ENCODE data around the gene DYNC2H1. TPM values are rescaled to one million over a fixed set of nuclear protein-coding genes. Genes with fewer than 3 reads are reported as not detected.
A peak's percentile ranks its signal among the peaks of the same experiment; 100 is the strongest.
"Not testable (repeated sequence)": the region's sequence is repeated elsewhere in the genome, so short reads cannot be mapped to it uniquely, and the experiment has no call there.

The DYNC2H1 gene
- total RNA-seq, 2 experiments from 2014 or later, result 4.3 to 4.9 TPM

GRCh38 chr11:103091064-103091800, 18.0 kb upstream of the DYNC2H1 start:
- CTCF ChIA-PET, result interaction anchor here (1.0 to 1.9 kb wide), 7 partner anchors 15 to 177 kb away, joined by 3 to 28 read pairs (median 3); partner anchors contain the start of gene DYNC2H1
- H3K4me3 Mint-ChIP-seq, result peak overlapping the region; percentile 91
- peak; percentile 63 for DNase-seq
- peaks cover 26% of the 10 kb centered on the region for H3K4me1 Mint-ChIP-seq
- H3K36me3 Mint-ChIP-seq, result peaks cover 15% of the 10 kb centered on the region
- peak; percentile 56 for ATAC-seq
- no peaks in the 10 kb centered on the region for H3K9me3 Mint-ChIP-seq (ENCODE audit: low read depth)
- H3K27me3 Mint-ChIP-seq, result peaks cover 23% of the 10 kb centered on the region
- peak overlapping the region; percentile 96 for H3K27ac Mint-ChIP-seq

- DNase-seq, result peak; percentile 97
- peaks cover 27% of the 10 kb centered on the region for H3K27me3 Mint-ChIP-seq
- H3K4me3 Mint-ChIP-seq, result peak within 1 kb of the TSS; percentile 91
- ATAC-seq, result peak; percentile 95
- CTCF ChIA-PET, result interaction anchor here (0.8 to 1.9 kb wide), 6 partner anchors 14 to 61 kb away, joined by 3 to 28 read pairs (median 3); partner anchors contain the start of gene DYNC2H1
- peak within 1 kb of the TSS; percentile 96 for H3K27ac Mint-ChIP-seq
- H3K4me1 Mint-ChIP-seq, result peaks cover 23% of the 10 kb centered on the region
- H3K9me3 Mint-ChIP-seq (ENCODE audit: low read depth), result no peaks in the 10 kb centered on the region
- peaks cover 10% of the 10 kb centered on the region for H3K36me3 Mint-ChIP-seq
Observed at GRCh38 chr11:103091801-103092524, 17.3 kb upstream of the DYNC2H1 start, which contains the start of gene DCUN1D5. DCUN1D5 (minus strand) TSS chr11:103092160; CDS start chr11:103091872, 288 bp downstream.

DNA sequence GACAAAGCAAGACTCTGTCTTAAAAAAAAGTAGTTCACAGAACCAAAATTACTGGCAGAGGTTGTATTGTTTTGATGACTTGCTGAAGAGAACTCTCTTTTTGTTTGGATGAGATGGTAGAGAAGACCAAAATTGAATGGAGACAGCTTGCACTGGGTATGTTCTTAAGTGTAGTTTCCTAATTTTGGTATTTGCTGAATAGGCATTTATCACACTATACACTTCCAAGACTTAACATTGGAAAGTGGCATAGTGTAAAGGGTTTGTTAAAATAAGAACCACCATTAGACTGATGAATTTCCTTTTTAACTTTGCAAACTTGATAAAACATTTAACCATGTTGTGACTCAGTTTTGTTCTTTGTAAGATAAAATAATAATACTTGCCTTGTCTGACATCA, 11.9 kb upstream of the DYNC2H1 start:
- H3K4me3 Mint-ChIP-seq, result no peak overlapping the region
- H3K27ac Mint-ChIP-seq, result no peak overlapping the region
- H3K27me3 Mint-ChIP-seq, result peaks cover 34% of the 10 kb centered on the region
- ATAC-seq (no peak), DNase-seq (no peak)
- H3K36me3 Mint-ChIP-seq, result no peaks in the 10 kb centered on the region
- peaks cover 7% of the 10 kb centered on the region for H3K4me1 Mint-ChIP-seq
- no peaks in the 10 kb centered on the region for H3K9me3 Mint-ChIP-seq (ENCODE audit: low read depth)
- CTCF ChIA-PET, result no interaction called here

GRCh38 chr11:103109818-103110388, 677 bp downstream of the DYNC2H1 start:
- H3K36me3 Mint-ChIP-seq, result no peaks in the 10 kb centered on the region
- H3K9me3 Mint-ChIP-seq (ENCODE audit: low read depth), result no peaks in the 10 kb centered on the region
- DNase-seq (no peak), ATAC-seq (peak; percentile 2)
- CTCF ChIA-PET, result interaction anchor here (0.8 to 1.6 kb wide), 12 partner anchors 10 to 367 kb away, joined by 3 to 28 read pairs (median 5); partner anchors contain the start of gene DCUN1D5
- peak overlapping the region; percentile 90 for H3K4me3 Mint-ChIP-seq
- H3K27me3 Mint-ChIP-seq, result peaks cover 7% of the 10 kb centered on the region
- H3K4me1 Mint-ChIP-seq, result peaks cover 28% of the 10 kb centered on the region
- H3K27ac Mint-ChIP-seq, result peak overlapping the region; percentile 89

DNA sequence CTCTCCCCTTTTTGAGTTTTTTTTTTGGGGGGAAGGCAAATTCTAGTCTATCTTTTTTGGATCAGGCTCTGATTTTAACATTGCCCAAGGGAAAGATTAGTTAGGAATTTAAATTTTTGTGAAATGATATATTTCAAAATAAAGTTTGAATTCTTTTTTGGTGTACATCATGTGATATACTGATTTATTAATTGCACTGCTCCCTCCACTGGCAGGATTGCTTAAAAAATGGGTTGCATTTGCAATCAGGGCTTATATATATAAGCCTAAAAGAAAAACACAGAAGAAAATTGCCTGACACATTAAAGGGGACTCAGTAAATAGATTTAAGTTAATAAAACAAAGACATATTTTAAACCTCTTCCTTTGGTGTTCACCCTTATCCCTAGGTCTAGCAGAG, 1.2 kb downstream of the DYNC2H1 start:
- DNase-seq (no peak), ATAC-seq (no peak)
- H3K36me3 Mint-ChIP-seq, result no peaks in the 10 kb centered on the region
- peak overlapping the region; percentile 90 for H3K4me3 Mint-ChIP-seq
- H3K4me1 Mint-ChIP-seq, result peaks cover 28% of the 10 kb centered on the region
- no peaks in the 10 kb centered on the region for H3K9me3 Mint-ChIP-seq (ENCODE audit: low read depth)
- CTCF ChIA-PET, result no interaction called here
- H3K27me3 Mint-ChIP-seq, result peaks cover 7% of the 10 kb centered on the region
- no peak overlapping the region for H3K27ac Mint-ChIP-seq

- CTCF ChIA-PET, result interaction anchor here (1.0 kb wide), 1 partner anchor 20 kb away, joined by 3 read pairs; no protein-coding TSS in a partner anchor
Observed at GRCh38 chr11:103111400-103111799, 2.2 kb downstream of the DYNC2H1 start.

DNA sequence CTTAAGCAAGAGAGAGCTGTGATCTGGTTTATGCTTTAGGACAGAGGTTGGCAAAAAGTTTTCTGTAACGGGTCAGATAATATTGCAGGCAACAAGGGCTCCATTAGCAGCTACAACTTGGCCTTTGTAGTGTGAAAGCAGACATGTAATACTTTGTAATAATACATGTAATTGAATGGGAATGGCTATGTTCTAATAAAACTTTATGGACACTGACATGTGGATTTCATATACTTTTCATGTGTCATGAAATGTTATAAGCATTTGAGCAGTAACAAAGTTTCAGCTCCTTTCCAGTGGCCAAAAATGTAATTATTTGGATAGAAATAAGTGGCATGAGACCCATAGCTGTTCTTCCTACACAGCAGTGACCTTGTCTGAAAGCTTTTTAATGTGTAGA, 3.1 kb downstream of the DYNC2H1 start:
- Mint-ChIP-seq H3K4me1 (peaks cover 28% of the 10 kb centered on the region), H3K9me3 (ENCODE audit: low read depth) (no peaks in the 10 kb centered on the region), H3K36me3 (no peaks in the 10 kb centered on the region), H3K27ac (no peak overlapping the region), H3K4me3 (no peak overlapping the region), H3K27me3 (peaks cover 1% of the 10 kb centered on the region)
- ATAC-seq (no peak), DNase-seq (no peak)
- CTCF ChIA-PET, result interaction anchor here (0.6 to 1.6 kb wide), 2 partner anchors 15 to 824 kb away, joined by 3 to 4 read pairs; no protein-coding TSS in a partner anchor

More at GRCh38 chr11:103111400-103111799, 2.2 kb downstream of the DYNC2H1 start:
- ATAC-seq, result no peak
- H3K36me3 Mint-ChIP-seq, result no peaks in the 10 kb centered on the region
- no peak overlapping the region for H3K4me3 Mint-ChIP-seq
- no peak for DNase-seq
- H3K27ac Mint-ChIP-seq, result no peak overlapping the region
- H3K4me1 Mint-ChIP-seq, result peaks cover 28% of the 10 kb centered on the region
- peaks cover 2% of the 10 kb centered on the region for H3K27me3 Mint-ChIP-seq
- H3K9me3 Mint-ChIP-seq (ENCODE audit: low read depth), result no peaks in the 10 kb centered on the region

DNA sequence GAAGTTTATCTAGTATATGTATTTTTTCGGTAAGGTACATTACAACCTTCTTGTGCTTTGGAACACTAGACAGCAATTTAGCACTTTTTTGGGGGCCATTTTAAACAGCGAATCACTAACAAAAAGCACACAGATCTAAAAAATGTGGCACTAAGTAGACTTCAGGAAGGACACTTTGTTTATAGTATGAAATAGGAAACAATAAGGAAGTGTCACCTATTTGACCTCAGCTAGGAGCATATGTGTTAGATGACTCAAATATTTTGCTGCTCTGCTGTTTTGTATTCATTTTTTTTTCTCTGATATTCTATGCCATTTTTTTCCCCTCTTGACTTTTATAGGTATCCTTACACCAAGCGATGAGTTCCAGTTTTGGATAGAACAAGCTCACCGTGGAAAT, 5.6 kb downstream of the DYNC2H1 start:
- Mint-ChIP-seq H3K27ac (no peak overlapping the region), H3K36me3 (peaks cover 1% of the 10 kb centered on the region), H3K4me1 (peaks cover 9% of the 10 kb centered on the region), H3K9me3 (ENCODE audit: low read depth) (no peaks in the 10 kb centered on the region), H3K4me3 (no peak overlapping the region), H3K27me3 (no peaks in the 10 kb centered on the region)
- DNase-seq (no peak), ATAC-seq (no peak)
- CTCF ChIA-PET, result no interaction called here

GRCh38 chr11:103125462-103125861, 16.2 kb downstream of the DYNC2H1 start:
- DNase-seq (no peak), ATAC-seq (no peak)
- Mint-ChIP-seq H3K4me1 (no peaks in the 10 kb centered on the region), H3K4me3 (no peak overlapping the region), H3K9me3 (ENCODE audit: low read depth) (no peaks in the 10 kb centered on the region), H3K27ac (no peak overlapping the region), H3K36me3 (peaks cover 1% of the 10 kb centered on the region), H3K27me3 (no peaks in the 10 kb centered on the region)
- CTCF ChIA-PET, result interaction anchor here (1.3 kb wide), 1 partner anchor 16 kb away, joined by 6 read pairs; the partner anchor contains the start of gene DYNC2H1

GRCh38 chr11:103141986-103142385, 32.8 kb downstream of the DYNC2H1 start:
- not testable (repeated sequence) for H3K36me3 Mint-ChIP-seq; H3K9me3 Mint-ChIP-seq (ENCODE audit: low read depth); H3K4me1 Mint-ChIP-seq

DNA sequence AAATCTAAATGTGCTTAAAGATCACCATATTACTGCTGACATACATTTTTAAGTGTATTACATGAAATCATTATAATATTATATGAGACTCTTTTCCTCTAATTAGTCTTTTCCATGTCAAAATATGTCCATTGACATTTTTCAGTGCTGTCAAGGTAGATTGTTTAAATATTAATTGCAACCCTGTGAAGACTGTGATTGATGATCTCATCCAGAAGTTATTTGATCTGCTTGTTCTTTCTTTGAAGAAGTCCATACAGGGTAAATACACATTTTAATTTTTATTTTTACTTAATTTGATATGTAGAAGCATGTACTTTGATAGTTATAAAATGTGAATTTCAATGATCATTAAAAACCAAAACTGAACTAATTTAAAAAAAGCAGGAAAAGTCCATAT, 38.4 kb downstream of the DYNC2H1 start:
- Mint-ChIP-seq H3K9me3 (ENCODE audit: low read depth) (no peaks in the 10 kb centered on the region), H3K27me3 (no peaks in the 10 kb centered on the region), H3K4me3 (no peak overlapping the region), H3K36me3 (no peaks in the 10 kb centered on the region), H3K27ac (no peak overlapping the region), H3K4me1 (no peaks in the 10 kb centered on the region)
- CTCF ChIA-PET, result interaction anchor here (1.1 kb wide), 1 partner anchor 10 kb away, joined by 3 read pairs; no protein-coding TSS in a partner anchor
- DNase-seq (no peak), ATAC-seq (no peak)

More at GRCh38 chr11:103141986-103142385, 32.8 kb downstream of the DYNC2H1 start:
- ATAC-seq, DNase-seq, H3K4me3 Mint-ChIP-seq, H3K27ac Mint-ChIP-seq, CTCF ChIA-PET, H3K27me3 Mint-ChIP-seq: not testable (repeated sequence)

GRCh38 chr11:103157542-103157941, 48.3 kb downstream of the DYNC2H1 start:
- CTCF ChIA-PET, result interaction anchor here (1.1 kb wide), 1 partner anchor 9 kb away, joined by 3 read pairs; no protein-coding TSS in a partner anchor
- H3K27ac Mint-ChIP-seq, result no peak overlapping the region
- H3K27me3 Mint-ChIP-seq, result no peaks in the 10 kb centered on the region
- H3K4me1 Mint-ChIP-seq, result no peaks in the 10 kb centered on the region
- H3K36me3 Mint-ChIP-seq, result peaks cover 1% of the 10 kb centered on the region
- no peaks in the 10 kb centered on the region for H3K9me3 Mint-ChIP-seq (ENCODE audit: low read depth)
- H3K4me3 Mint-ChIP-seq, result no peak overlapping the region
- ATAC-seq, result no peak
- DNase-seq, result no peak
